CD4-positive, CD25-positive, alpha-beta regulatory T cell (primary cell): Measurements from ENCODE around the gene IRF9. TPM values are rescaled to one million over a fixed set of nuclear protein-coding genes. Genes with fewer than 3 reads are reported as not detected.

Source experiments
- ATAC-seq, 2 donors: fragments of 150-1000 bp; cut with Tn5 transposase; one replicate each; pipeline ENCODE4 v1.10.0; 2021; ENCODE audit warnings: low read depth in 2 of 2, moderate number of reproducible peaks in 2 of 2, moderate library complexity in 1 of 2
- DNase-seq, 3 donors: peaks; one replicate each; pipeline versions ENCODE4 v3.0.0 to v3.0.0-alpha.2; 2012 to 2022; ENCODE audit warnings: mixed read lengths in 1 of 3
- H3K27ac ChIP-seq: one replicate; pipeline ENCODE4 v1.7.0; 2013; ENCODE audit warnings: mild to moderate bottlenecking, low read length; ENCODE audit not compliant: insufficient read depth, poor library complexity, severe bottlenecking
- H3K27me3 ChIP-seq: one replicate; pipeline ENCODE4 v1.7.0; 2013; ENCODE audit warnings: low read length; ENCODE audit not compliant: control insufficient read depth, insufficient read depth
- H3K36me3 ChIP-seq: one replicate; pipeline ENCODE4 v1.7.0; 2013; ENCODE audit warnings: mild to moderate bottlenecking, low read length, moderate library complexity; ENCODE audit not compliant: control insufficient read depth, insufficient read depth
- H3K4me1 ChIP-seq: 2 replicates; pipeline ENCODE4 v1.7.0; 2013; ENCODE audit warnings: mild to moderate bottlenecking, low read length; ENCODE audit not compliant: insufficient read depth, control insufficient read depth, poor library complexity, severe bottlenecking
- H3K4me3 ChIP-seq: one replicate; pipeline ENCODE4 v1.7.0; 2013; ENCODE audit warnings: low read depth, mild to moderate bottlenecking, low read length, moderate library complexity
- H3K9me3 ChIP-seq, 2 experiments: 1 replicate in 1 of 2; 2 replicates in 1 of 2; pipeline ENCODE4 v1.7.0; 2013; ENCODE audit warnings: low read length in 2 of 2, mild to moderate bottlenecking in 1 of 2, moderate library complexity in 1 of 2; ENCODE audit not compliant: control insufficient read depth in 2 of 2
- H3K27ac Mint-ChIP-seq, 3 donors: one replicate each; pipeline ENCODE4 v1.8.0; 2020 to 2022; ENCODE audit warnings: mild to moderate bottlenecking in 3 of 3, mixed read lengths in 3 of 3, moderate library complexity in 2 of 3
- H3K27me3 Mint-ChIP-seq: one replicate; pipeline ENCODE4 v1.8.0; 2022; ENCODE audit warnings: mild to moderate bottlenecking, mixed read lengths
- H3K36me3 Mint-ChIP-seq: one replicate; pipeline ENCODE4 v1.8.0; 2020; ENCODE audit warnings: mixed read lengths
- H3K4me1 Mint-ChIP-seq, 4 donors: one replicate each; pipeline ENCODE4 v1.8.0; 2020 to 2022; ENCODE audit warnings: mixed read lengths in 4 of 4, mild to moderate bottlenecking in 1 of 4
- H3K4me3 Mint-ChIP-seq, 4 donors: one replicate each; pipeline ENCODE4 v1.8.0; 2020 to 2022; ENCODE audit warnings: mild to moderate bottlenecking in 4 of 4, mixed read lengths in 4 of 4, moderate library complexity in 3 of 4
- H3K9me3 Mint-ChIP-seq, 7 donors: one replicate each; pipeline ENCODE4 v1.8.0; 2020 to 2022; ENCODE audit warnings: mixed read lengths in 7 of 7, mild to moderate bottlenecking in 3 of 7, moderate library complexity in 2 of 7
- polyA plus RNA-seq, 4 donors: library from polyadenylated mRNA; unstranded; fragments of 300-500 nt; fragmentation: Illumina TruSeq; gene quantifications; one replicate each; pipeline ENCODE4 v1.2.3, GENCODE V29; 2021
- total RNA-seq: library from RNA; stranded (reverse); gene quantifications from one replicate; pipeline ENCODE4 v1.2.3, GENCODE V29; 2022

IRF9 gene
- total and polyA plus RNA-seq, 5 donors from 2014 or later = 105 to 369 (median 127) TPM

GRCh38 chr14:24215495-24216344 is 54.7 kb downstream of the IRF9 start, which contains the start of gene MDP1:
Gene MDP1 (minus strand): TSS chr14:24216066. CDS start chr14:24215955, 111 bp downstream.
- no peaks in the 10 kb centered on the region for H3K27me3 ChIP-seq
- ATAC-seq = peak; percentile 77 to 78
- Mint-ChIP-seq H3K27ac (peak within 1 kb of the TSS; percentile 95 to 99 (median 98)), H3K27me3 (no peaks in the 10 kb centered on the region), H3K4me1 (peaks cover 7 to 59% (median 41%) of the 10 kb centered on the region in 4 donors), H3K9me3 (no peaks in the 10 kb centered on the region), H3K4me3 (peak within 1 kb of the TSS; percentile 94 to 98 (median 94)), H3K36me3 (peaks cover 13% of the 10 kb centered on the region)
- DNase-seq = peak; percentile 81 to 96 (median 88)
- H3K9me3 ChIP-seq = no peaks in the 10 kb centered on the region
- peak within 1 kb of the TSS; percentile 92 for H3K4me3 ChIP-seq
- peak within 1 kb of the TSS; percentile 93 for H3K27ac ChIP-seq
- peaks cover 23% of the 10 kb centered on the region for H3K36me3 ChIP-seq
- peaks cover 38% of the 10 kb centered on the region for H3K4me1 ChIP-seq

Other genes with a start within 250 kb of the IRF9 start
Only the 30 nearest of the 32 such genes appear.
- gene DHRS4L2, start 172.3 kb upstream of the IRF9 start, total RNA-seq = 15.2 TPM
- gene DHRS4L2, start 172.3 kb upstream of the IRF9 start, polyA plus RNA-seq = 10 to 100 TPM; 13.4 to 22.0 (median 18.5) TPM
- 0.52 TPM for gene CARMIL3, start 109.3 kb upstream of the IRF9 start, total RNA-seq
- not detected for gene CARMIL3, start 109.3 kb upstream of the IRF9 start, polyA plus RNA-seq
- not detected for gene CPNE6, start 89.7 kb upstream of the IRF9 start, total RNA-seq
- gene CPNE6, start 89.7 kb upstream of the IRF9 start, polyA plus RNA-seq = not detected
- 21.0 TPM for gene PCK2, start 67.0 kb upstream of the IRF9 start, total RNA-seq
- 10 to 100 TPM; 26.3 to 32.2 (median 27.8) TPM for gene PCK2, start 67.0 kb upstream of the IRF9 start, polyA plus RNA-seq
- gene DCAF11, start 46.5 kb upstream of the IRF9 start, total RNA-seq = 97.8 TPM
- gene DCAF11, start 46.5 kb upstream of the IRF9 start, polyA plus RNA-seq = 10 to 100 TPM; 73.4 to 95.7 (median 82.3) TPM
- gene NRL, start 46.3 kb upstream of the IRF9 start, total RNA-seq = 2.8 TPM
- 1 to 10 TPM; 1.9 to 2.9 (median 2.1) TPM for gene NRL, start 46.3 kb upstream of the IRF9 start, polyA plus RNA-seq
- gene FITM1, start 30.6 kb upstream of the IRF9 start, total RNA-seq = 1.1 TPM
- under 1 TPM in 3 of 4 donors, not detected in 1; 0.20 to 0.42 (median 0.24) TPM for gene FITM1, start 30.6 kb upstream of the IRF9 start, polyA plus RNA-seq
- 294 TPM for gene PSME1, start 25.1 kb upstream of the IRF9 start, total RNA-seq
- 1,000 to 10,000 TPM in 1 of 4 donors, 100 to 1,000 TPM in 3; 698 to 1,230 (median 866) TPM for gene PSME1, start 25.1 kb upstream of the IRF9 start, polyA plus RNA-seq
- 11.7 TPM for gene EMC9, start 19.7 kb upstream of the IRF9 start, total RNA-seq
- gene EMC9, start 19.7 kb upstream of the IRF9 start, polyA plus RNA-seq = 10 to 100 TPM; 10.7 to 22.5 (median 13.4) TPM
- gene PSME2, start 14.7 kb upstream of the IRF9 start, total RNA-seq = 167 TPM
- gene PSME2, start 14.7 kb upstream of the IRF9 start, polyA plus RNA-seq = 100 to 1,000 TPM; 346 to 603 (median 466) TPM
- 82.4 TPM for gene RNF31, start 13.8 kb upstream of the IRF9 start, total RNA-seq
- 10 to 100 TPM; 35.9 to 55.9 (median 41.1) TPM for gene RNF31, start 13.8 kb upstream of the IRF9 start, polyA plus RNA-seq
- gene REC8, start 10.8 kb downstream of the IRF9 start, total RNA-seq = 145 TPM
- 10 to 100 TPM in 3 of 4 donors, 1 to 10 TPM in 1; 9.7 to 16.1 (median 12.0) TPM for gene REC8, start 10.8 kb downstream of the IRF9 start, polyA plus RNA-seq
- 33.7 TPM for gene IPO4, start 27.6 kb downstream of the IRF9 start, total RNA-seq
- gene IPO4, start 27.6 kb downstream of the IRF9 start, polyA plus RNA-seq = 10 to 100 TPM; 13.0 to 14.8 (median 14.1) TPM
- 20.0 TPM for gene TM9SF1, start 34.2 kb downstream of the IRF9 start, total RNA-seq
- gene TM9SF1, start 34.2 kb downstream of the IRF9 start, polyA plus RNA-seq = 10 to 100 TPM; 36.8 to 42.3 (median 40.0) TPM
- gene TSSK4, start 44.4 kb downstream of the IRF9 start, total RNA-seq = 0.44 TPM
- gene TSSK4, start 44.4 kb downstream of the IRF9 start, polyA plus RNA-seq = 1 to 10 TPM in 3 of 4 donors, under 1 TPM in 1; 0.86 to 1.5 (median 1.2) TPM
- 108 TPM for gene CHMP4A, start 52.2 kb downstream of the IRF9 start, total RNA-seq
- 100 to 1,000 TPM; 122 to 154 (median 142) TPM for gene CHMP4A, start 52.2 kb downstream of the IRF9 start, polyA plus RNA-seq
- gene MDP1, start 54.8 kb downstream of the IRF9 start, total RNA-seq = 6.0 TPM
- gene MDP1, start 54.8 kb downstream of the IRF9 start, polyA plus RNA-seq = 10 to 100 TPM; 29.0 to 52.6 (median 35.6) TPM
- 89.1 TPM for gene NEDD8, start 71.1 kb downstream of the IRF9 start, total RNA-seq
- gene NEDD8, start 71.1 kb downstream of the IRF9 start, polyA plus RNA-seq = 100 to 1,000 TPM; 334 to 440 (median 349) TPM
- 49.0 TPM for gene GMPR2, start 71.7 kb downstream of the IRF9 start, total RNA-seq
- 100 to 1,000 TPM in 3 of 4 donors, 10 to 100 TPM in 1; 95.5 to 117 (median 112) TPM for gene GMPR2, start 71.7 kb downstream of the IRF9 start, polyA plus RNA-seq
- gene TINF2, start 81.4 kb downstream of the IRF9 start, total RNA-seq = 169 TPM
- 100 to 1,000 TPM; 216 to 242 (median 223) TPM for gene TINF2, start 81.4 kb downstream of the IRF9 start, polyA plus RNA-seq
- gene TGM1, start 101.9 kb downstream of the IRF9 start, total RNA-seq = 4.0 TPM
- not detected for gene TGM1, start 101.9 kb downstream of the IRF9 start, polyA plus RNA-seq
- gene RABGGTA, start 110.3 kb downstream of the IRF9 start, total RNA-seq = 78.6 TPM
- 10 to 100 TPM; 25.1 to 40.4 (median 30.3) TPM for gene RABGGTA, start 110.3 kb downstream of the IRF9 start, polyA plus RNA-seq
- 41.2 TPM for gene DHRS1, start 138.5 kb downstream of the IRF9 start, total RNA-seq
- 10 to 100 TPM; 21.7 to 48.5 (median 31.9) TPM for gene DHRS1, start 138.5 kb downstream of the IRF9 start, polyA plus RNA-seq
- 30.0 TPM for gene NOP9, start 138.6 kb downstream of the IRF9 start, total RNA-seq
- 1 to 10 TPM; 1.3 to 2.5 (median 1.8) TPM for gene NOP9, start 138.6 kb downstream of the IRF9 start, polyA plus RNA-seq
- 13.2 TPM for gene CIDEB, start 146.7 kb downstream of the IRF9 start, total RNA-seq
- 10 to 100 TPM in 2 of 4 donors, 1 to 10 TPM in 2; 8.9 to 13.6 (median 9.7) TPM for gene CIDEB, start 146.7 kb downstream of the IRF9 start, polyA plus RNA-seq
- gene LTB4R2, start 148.9 kb downstream of the IRF9 start, total RNA-seq = 18.1 TPM
- 1 to 10 TPM in 3 of 4 donors, under 1 TPM in 1; 1.00 to 2.2 (median 1.7) TPM for gene LTB4R2, start 148.9 kb downstream of the IRF9 start, polyA plus RNA-seq
- gene LTB4R, start 150.2 kb downstream of the IRF9 start, total RNA-seq = 17.5 TPM
- 1 to 10 TPM; 3.5 to 7.8 (median 6.3) TPM for gene LTB4R, start 150.2 kb downstream of the IRF9 start, polyA plus RNA-seq
- gene ADCY4, start 173.8 kb downstream of the IRF9 start, total RNA-seq = 10.7 TPM
- under 1 TPM in 2 of 4 donors, not detected in 2; 0.32 to 0.39 TPM for gene ADCY4, start 173.8 kb downstream of the IRF9 start, polyA plus RNA-seq
- gene RIPK3, start 178.7 kb downstream of the IRF9 start, total RNA-seq = 41.2 TPM
- gene RIPK3, start 178.7 kb downstream of the IRF9 start, polyA plus RNA-seq = 10 to 100 TPM; 14.9 to 24.6 (median 19.4) TPM
- not detected for gene NFATC4, start 206.9 kb downstream of the IRF9 start, total RNA-seq
- gene NFATC4, start 206.9 kb downstream of the IRF9 start, polyA plus RNA-seq = not detected